HG02973 (cell line): ENCODE measurements around the gene TTC28.

ENCODE experiments used
- ATAC-seq: cut with Tn5 transposase; IDR thresholded peaks from one replicate; pipeline ENCODE4 v1.9.1; 2021; ENCODE audit warnings: moderate library complexity; ENCODE audit not compliant: unreplicated experiment

The TTC28 gene

GRCh38 chr22:28443526-28443876 lies 236.1 kb downstream of the TTC28 start:
- no peak for ATAC-seq

DNA sequence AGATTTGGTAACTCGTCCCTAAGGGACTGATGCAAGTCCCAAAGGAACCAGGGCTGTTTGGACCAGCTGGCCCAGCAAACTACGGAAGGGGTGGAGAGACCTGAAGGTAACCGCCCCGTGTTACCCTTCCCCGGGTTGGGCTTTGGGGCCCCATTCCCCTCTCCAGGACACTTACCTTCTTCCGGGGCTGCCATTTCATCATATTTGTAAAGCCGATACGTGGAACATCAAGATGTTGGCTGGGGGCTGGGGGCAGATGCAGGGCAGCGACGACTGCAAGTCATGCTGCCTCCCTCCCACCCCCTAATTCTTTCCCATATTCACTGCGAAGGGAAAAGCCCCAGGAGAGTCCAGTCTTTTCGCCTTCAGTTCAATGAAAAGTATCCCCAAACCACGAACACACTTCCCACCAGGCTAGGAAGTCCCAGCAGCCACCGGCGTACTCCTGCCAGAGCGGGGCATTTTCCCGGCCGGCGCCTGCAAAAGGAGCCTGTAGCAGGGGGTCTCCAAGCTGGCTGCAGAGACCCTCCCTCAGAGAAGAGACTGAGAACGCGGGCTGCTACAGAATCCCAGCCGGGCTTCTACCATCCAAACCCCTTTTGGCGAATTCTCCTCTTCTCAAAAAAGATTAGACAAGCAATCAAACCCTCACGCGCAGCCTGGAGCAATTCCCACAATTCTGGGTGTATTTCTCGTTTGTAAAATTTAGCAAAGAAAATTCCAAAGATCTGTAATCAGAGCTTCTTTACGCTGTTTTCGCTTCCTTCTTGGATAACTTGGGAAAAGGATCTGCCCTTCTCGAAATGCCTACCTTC lies 236.7 kb downstream of the TTC28 start:
- no peak for ATAC-seq

GRCh38 chr22:28442264-28442710 lies 237.4 kb downstream of the TTC28 start:
- ATAC-seq, result no peak

GRCh38 chr22:28441720-28442263 lies 237.8 kb downstream of the TTC28 start:
- ATAC-seq, result no peak

GRCh38 chr22:28440592-28441390 lies 238.8 kb downstream of the TTC28 start:
- ATAC-seq, result no peak

- no peak for ATAC-seq
Measured at GRCh38 chr22:28438183-28438768, 241.4 kb downstream of the TTC28 start.

GRCh38 chr22:28435982-28436381 lies 243.7 kb downstream of the TTC28 start:
- ATAC-seq, result no peak

DNA sequence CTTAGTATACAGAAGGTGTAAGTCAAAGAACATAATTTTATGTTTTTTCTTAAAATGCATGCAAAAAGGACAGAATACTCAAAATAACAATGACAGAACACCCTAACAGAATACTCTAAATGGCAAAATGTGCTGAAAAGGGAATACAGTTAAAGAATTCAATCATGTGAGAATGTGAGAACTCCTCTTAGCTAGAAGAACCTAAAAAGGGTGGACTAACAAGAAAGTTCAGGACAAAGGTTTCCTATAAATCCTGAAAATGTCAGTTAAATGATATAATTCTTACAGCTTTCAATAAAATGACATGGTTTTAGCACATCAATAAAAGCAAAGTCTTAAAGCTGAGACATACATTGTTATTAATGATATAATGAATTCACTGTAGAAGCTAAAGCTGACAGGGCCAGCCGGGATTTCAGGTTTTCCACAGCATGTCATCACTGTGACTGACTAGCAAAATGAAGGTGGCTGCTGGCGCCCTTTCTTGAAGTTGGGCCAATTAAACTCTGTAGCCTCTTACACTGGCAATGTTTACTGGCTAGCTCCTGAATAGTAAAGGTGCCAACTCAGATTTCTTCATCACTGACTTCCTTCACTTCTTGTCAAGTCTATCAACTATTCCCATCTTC lies 244.4 kb downstream of the TTC28 start:
- no peak for ATAC-seq

DNA sequence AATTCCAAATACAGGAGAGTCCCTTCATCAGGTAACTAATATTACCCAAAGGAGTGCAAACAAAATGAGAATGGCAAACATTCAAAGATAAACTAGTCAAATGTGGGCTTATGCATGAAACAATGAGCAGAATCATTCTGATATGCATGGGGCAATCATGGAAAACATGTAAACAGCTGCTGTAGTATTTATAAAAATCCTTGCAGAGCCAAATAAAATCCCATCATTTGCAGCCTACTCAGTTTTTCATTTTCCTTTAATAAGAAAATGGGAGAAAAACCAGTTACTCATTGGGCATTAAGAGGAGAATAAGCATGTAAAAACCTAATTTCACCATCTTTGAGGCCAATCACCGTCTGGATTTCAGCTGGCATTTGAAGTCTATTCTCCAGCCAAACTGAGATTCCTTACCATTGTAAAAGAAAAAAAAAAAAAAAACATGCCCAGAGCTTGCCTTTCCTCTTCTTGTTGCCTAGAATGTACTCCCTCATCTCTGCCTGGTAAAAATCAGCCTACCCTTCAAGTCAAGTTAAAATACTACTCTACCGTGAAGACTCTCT lies 249.1 kb downstream of the TTC28 start:
- no peak for ATAC-seq

- ATAC-seq, result no peak
Measured at GRCh38 chr22:28429711-28430110, 249.9 kb downstream of the TTC28 start.

DNA sequence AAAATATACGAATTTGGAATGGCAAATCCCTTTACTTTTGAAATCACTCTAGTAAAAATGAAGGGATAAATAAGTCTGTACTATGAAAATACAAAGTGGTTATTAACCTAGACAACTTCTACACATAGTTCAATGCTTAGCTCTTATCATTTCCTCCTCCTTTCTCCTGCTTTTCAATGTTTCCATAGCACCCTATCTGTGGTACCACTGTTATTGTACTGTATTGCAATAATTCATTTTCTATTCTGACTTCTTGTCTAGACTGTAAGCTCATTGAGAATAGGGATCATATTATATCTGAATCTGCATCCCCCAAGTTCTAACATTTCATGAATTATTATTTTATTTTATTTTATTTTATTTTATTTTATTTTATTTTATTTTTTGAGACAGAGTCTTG lies 251.4 kb downstream of the TTC28 start:
- ATAC-seq, result no peak

GRCh38 chr22:28426346-28427132 lies 253.1 kb downstream of the TTC28 start:
- ATAC-seq, result no peak

DNA sequence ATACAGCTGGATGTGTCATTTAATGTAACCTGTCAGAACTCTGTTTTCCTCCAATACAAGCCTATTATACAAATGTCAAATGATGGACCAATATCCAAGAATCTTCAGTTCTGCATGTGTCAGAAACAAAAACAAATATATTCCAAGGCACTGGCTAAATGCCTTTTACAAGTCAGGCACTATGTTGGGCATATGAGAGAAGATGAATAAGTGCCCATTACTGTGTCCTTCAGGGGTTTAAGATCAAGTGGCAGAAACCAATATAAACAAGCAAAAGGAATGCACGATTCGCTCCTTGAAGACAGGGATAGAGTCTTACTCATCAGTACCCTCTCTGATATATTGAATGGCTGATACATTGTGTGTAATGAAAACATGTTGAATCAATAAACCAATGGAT lies 254.4 kb downstream of the TTC28 start:
- ATAC-seq, result no peak

DNA sequence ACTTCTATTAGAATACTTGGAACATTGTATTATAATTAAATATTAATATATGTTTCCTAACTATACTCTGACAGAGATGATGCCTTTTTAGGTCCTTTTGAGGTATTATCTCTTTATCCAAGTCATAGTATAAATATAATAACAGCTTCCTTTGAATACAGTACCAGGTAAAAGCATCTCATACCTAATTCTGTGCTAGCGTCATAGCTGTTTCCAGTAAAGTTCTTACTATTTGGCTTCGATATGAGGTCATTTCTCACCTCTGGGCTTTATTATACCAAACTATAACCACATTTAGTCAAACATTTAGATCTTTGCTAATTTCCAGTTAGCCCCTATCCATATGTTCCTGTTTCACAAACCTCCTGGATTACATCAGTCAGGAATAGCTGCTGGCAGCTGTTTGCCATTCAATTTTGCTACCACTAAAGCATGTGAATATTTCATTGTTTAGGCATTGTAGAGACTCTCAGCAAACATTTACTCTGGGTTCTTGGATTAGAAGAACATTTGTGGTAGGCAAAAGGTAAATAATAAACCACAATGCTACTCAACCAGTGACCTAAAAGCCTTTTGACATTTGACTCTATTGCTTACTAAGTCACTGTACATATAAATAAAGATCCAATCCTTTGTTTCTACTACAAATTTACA lies 255.1 kb downstream of the TTC28 start:
- no peak for ATAC-seq

DNA sequence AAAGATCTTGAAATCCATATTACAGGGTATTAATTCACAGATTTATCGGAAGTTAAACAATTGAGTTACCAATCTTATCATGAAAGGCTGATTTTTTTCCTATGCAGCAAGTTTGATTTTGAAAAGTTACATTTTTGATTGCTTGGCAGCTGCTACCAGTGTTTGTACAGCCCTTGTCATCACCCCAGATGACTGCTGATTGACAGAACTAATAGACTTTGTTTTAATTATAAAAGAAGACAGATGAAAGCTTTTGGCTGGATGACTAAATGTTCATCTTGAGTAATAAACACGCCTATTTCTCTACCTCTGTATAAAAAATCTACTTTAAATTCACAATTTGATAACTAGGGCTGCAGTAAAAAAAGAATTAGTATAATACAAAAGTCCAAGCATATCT lies 259.7 kb downstream of the TTC28 start:
- ATAC-seq, result no peak

GRCh38 chr22:28418008-28418407 lies 261.6 kb downstream of the TTC28 start:
- no peak for ATAC-seq

GRCh38 chr22:28417431-28417830 lies 262.2 kb downstream of the TTC28 start:
- no peak for ATAC-seq

DNA sequence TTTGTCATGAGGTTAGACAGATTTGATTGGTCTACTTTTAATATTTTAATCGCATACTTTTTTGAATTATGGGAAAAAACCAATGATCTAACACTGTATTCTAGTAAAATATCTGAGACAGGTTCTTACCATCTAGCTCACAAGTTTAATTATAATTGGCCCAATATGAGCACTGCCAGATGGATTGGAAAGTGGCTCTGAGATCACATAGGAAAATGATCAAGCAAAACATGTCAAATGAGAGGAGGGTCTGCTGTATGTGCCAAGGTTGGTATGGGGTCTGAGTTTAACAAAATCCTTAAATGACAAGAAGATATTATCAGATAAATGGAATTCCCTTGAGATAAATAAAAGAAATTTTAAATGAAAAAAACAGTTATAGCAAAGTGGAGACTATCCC lies 264.7 kb downstream of the TTC28 start:
- no peak for ATAC-seq

- ATAC-seq, result no peak
Measured at GRCh38 chr22:28413612-28414399, 265.8 kb downstream of the TTC28 start.
